ENCODE results near the gene CD52.

The CD52 gene

GRCh38 chr1:26357121-26357602 is 39.4 kb downstream of the CD52 start:
- no peak for DNase-seq

GRCh38 chr1:26358411-26359384 is 40.9 kb downstream of the CD52 start:
- no peak for DNase-seq

- no peak for DNase-seq
These were observed 42.4 kb downstream of the CD52 start for GRCh38 chr1:26359981-26360806.

- DNase-seq = no peak
These were observed 43.2 kb downstream of the CD52 start for GRCh38 chr1:26360807-26361604.

DNA sequence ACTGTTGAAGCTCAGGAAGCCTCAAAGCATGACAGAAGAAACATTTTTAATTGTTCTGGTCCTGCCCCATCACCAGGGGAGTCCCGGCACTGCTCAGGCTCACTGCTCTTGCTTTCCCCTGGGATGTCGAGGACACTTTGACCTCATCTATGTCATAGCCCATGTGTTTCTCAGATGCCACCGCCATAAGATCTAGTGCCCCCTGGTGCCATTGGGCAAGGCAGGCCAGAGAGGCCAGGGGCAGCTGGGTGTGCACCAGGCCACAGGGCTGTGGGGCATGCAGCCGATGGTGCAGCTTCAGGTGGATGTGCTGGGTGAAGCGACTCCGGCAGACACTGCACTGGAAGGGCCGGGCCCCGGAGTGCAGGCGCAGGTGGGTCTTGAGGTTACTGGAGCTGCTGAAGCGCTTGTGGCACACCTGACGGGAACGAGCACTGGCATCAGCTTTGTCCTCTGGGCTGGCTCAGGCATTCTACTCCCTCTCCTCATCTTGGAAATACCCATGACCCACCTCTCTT is 43.9 kb downstream of the CD52 start:
- no peak for DNase-seq

DNA sequence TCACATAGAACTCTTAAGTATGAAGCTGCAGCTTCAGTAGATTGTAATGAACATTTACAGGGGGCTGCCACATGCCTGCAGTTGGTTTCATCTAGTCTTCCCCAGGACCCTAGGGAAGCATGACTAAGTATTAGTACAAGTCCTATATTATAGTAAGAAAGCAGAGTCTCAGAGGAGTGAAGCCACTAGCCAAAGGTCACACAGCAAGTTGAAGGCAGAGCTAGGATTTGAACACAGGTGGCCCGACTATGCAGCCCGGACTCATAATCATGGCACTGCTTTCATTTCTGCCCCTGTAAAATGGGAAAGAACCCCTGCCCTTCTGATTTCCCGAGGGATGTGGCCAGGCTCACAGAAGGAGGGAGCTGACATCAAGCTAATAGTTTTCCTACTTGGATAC is 44.6 kb downstream of the CD52 start:
- DNase-seq = no peak

DNA sequence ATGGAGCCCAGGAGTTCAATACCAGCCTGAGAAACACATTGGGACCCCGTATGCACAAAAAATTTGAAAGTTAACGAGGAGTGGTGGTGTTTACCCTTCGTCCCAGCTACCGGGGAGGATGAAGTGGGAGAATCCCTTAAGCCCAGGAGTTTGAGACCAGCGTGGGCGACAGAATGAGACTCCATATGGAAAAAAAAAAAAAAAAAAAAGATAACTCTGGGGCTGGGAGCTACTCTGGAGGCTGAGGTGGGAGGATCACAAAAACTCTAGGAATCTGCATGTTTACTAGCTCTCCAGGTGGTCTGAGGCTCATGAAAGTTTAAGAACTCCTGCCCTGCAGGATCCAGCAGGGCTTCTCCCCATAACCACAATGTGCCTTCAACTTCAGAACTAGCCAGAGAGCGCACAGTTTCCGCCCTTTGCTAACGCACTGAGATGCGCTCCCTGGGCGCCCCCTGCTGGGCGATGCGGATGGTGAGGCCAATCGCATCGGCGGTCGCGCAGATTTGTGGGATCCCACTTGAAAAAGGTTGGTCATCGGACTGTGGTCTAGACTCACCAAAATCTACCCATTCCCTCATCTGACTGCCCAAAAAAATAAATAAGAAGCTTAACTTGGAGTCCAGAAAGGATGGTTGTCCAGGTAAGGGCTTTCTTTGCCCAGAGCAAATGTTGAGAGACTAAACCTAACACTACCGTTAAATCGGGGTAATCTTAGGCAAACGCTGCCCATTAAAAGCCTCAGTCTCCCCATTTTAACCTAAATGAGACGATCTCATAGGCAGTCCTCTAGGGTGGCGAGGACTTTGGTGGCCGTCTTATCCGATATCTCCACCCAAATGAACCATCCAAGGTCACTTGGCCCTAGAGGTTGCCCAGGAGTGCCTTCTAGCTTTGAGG is 46.0 kb downstream of the CD52 start:
- peak in 1 of 2 experiments; percentile 18 for DNase-seq

DNA sequence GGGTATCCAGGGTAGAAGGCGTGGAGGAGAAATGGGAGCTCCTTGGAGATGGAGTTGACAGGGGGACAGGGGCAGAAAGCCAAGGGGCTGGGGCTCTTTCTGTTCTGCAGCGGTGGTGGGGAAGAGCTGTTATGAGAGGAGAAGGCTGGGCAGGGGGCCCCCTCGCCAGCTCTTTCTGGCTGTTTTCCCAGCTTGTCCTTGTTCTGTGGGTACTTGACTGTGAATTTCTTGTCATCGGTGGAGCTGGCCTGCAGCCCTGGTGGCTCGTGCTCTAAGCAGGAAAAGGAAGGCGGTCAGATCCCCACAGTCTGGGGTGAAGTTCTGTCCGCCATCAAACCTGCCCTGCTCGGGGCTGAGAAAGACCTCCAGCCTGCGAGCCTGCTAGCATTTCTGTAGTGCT is 47.2 kb downstream of the CD52 start:
- no peak for DNase-seq

GRCh38 chr1:26367441-26367840 is 49.7 kb downstream of the CD52 start:
- no peak for DNase-seq

- no peak for DNase-seq
These were observed 50.2 kb downstream of the CD52 start for GRCh38 chr1:26368006-26368405.

DNA sequence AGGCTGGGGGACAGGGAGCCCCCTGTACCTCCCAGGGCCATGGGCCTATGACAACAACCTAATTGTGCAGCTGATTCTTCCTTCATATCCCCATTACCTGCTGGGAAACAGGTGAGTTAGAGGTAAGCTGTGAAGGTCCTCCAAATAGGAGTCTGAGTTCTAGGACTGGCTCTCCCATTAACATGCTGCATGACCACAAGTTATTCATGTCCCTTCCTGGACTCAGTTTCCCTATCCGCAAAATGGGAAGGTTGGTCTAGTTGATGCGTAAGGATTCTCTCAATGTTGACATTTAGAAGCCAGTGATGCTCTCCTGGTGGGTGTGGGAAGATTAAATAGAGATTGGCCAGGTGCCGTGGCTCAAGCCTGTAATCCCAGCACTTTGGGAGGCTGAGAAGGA is 50.7 kb downstream of the CD52 start:
- DNase-seq = no peak
